Mononuclear cell (primary cell): ENCODE data around the gene LRWD1. TPM values are rescaled to one million over a fixed set of nuclear protein-coding genes. Genes with fewer than 3 reads are reported as not detected.
A peak's percentile ranks its signal among the peaks of the same experiment; 100 is the strongest.

Source experiments
- H3K27me3 ChIP-seq: 2 replicates; pipeline ENCODE4 v1.6.0; 2011; ENCODE audit warnings: low read length, control low read depth; ENCODE audit not compliant: insufficient read depth
- H3K4me1 ChIP-seq: 2 replicates; pipeline ENCODE4 v1.5.1; 2011; ENCODE audit warnings: mild to moderate bottlenecking, low read length, control low read depth; ENCODE audit not compliant: insufficient read depth
- H3K4me3 ChIP-seq: 2 replicates; pipeline ENCODE4 v1.5.1; 2011; ENCODE audit warnings: mild to moderate bottlenecking, low read length, moderate library complexity
- H3K9me3 ChIP-seq: 2 replicates; pipeline ENCODE4 v1.5.1; 2011; ENCODE audit warnings: low read depth, mild to moderate bottlenecking, control low read depth, low read length
- total RNA-seq: library from RNA; depleted of rRNA; stranded (reverse); fragments of >200 nt; gene quantifications from one replicate; pipeline ENCODE4 v1.2.3, GENCODE V29; 2012

LRWD1 gene
- total RNA-seq, 1 donor = 7.0 TPM

DNA sequence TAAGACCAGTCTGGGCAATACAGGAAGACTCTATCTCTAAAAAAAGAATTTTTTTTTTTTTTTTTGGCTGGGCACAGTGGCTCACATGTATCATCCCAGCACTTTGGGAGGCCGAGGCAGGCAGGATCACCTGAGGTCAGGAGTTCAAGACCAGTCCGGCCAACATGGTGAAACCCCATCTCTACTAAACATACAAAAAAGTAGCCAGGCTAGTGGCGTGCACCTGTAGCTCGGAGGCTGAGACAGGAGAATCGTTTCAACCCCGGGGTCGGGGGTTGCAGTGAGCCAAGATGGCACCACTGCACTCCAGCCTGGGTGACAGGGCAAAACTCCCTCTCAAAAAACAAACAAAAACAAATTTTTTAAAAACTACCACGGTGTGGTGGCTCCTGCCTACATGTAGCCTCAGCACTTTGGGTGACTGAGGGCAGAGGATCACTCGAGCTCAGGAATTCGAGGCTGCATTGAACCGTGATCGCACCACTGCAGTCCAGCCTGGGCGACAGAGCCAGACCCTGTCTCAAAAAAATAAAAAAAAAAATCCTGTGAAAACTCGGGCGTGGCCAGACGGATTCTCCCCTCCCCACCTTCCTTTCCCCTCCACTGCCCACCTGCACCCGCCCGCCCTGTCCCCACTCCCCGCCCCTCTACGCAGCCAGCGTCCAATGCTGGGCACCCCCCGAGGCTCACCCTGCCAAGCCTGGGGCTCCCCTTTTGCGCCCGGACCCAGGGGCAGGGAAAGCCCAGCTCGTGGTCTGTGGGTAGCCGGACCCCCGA, 32.2 kb upstream of the LRWD1 start:
- Histone ChIP-seq H3K27me3 (no peaks in the 10 kb centered on the region), H3K4me1 (peaks cover 80% of the 10 kb centered on the region), H3K9me3 (no peaks in the 10 kb centered on the region), H3K4me3 (peak overlapping the region; percentile 70)

DNA sequence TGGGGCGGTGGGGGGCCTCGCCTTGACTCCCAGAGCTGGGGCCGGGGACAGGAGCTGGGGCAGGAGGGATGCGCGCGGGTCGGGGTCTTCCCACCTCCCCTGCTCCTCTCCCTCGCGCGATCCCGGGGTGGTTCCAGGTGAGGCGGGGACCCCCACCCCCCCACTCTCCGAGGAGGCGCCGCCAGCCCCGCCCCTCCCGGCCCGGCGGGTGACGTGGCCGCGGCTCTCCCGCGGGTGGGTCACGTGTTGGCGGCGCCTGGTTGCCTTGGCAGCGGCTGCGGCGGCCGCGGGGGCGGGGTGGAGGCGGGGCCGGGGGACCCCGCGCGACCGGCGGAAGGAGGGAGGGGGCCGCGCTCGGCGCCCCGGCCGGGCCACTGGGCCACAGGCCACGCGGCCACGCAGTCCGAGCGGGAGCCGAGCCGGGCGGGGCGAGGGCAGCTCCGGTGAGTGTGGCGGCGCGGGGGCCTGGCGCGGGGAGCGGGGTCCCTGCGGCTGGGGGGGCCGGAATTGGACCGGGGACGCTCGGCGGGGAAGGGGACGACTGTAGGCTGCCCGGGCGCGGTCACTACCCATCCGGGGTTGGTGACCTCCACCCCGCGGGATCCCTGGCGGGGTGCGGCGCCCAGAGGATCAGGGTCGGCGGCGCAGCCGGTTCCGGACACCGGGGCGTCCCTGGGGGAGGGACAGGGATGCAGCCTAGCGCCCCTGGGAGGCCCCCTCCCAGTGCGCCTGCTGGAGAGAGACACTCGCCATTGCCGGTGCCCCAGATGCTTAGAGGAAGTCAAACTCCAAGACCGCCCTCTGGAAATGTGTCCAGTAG, 31.4 kb upstream of the LRWD1 start, which contains the start of gene ORAI2:
Gene ORAI2 (plus strand): TSS at position 357 of the 820 bp plus-strand sequence. CDS start 5,382 bp downstream, outside the sequence.
- H3K27me3 ChIP-seq = no peaks in the 10 kb centered on the region
- H3K9me3 ChIP-seq = no peaks in the 10 kb centered on the region
- H3K4me3 ChIP-seq = peak within 1 kb of the TSS; percentile 70
- H3K4me1 ChIP-seq = peaks cover 72% of the 10 kb centered on the region

DNA sequence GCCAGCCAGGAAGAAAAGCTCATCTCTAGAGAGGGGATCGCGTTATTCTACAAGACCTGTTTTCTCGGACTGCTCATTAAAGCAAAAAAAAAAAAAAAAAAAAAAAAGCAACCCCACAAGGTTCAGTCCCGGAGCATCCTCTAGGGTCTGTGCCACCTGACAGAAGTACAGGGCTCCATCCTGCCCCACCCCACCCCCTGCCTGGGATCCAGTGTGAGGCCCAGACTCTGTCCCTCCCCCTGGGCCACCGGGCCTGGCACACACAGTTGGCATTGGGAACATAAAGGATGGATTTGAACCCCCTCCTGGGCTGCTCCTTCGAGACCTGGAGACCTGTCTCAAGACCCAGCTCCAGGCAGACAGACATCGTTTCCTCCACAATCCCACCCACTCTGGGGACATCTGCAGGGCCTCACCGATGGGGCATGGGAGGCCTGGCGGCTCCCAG, 30.7 kb upstream of the LRWD1 start:
- Histone ChIP-seq H3K9me3 (no peaks in the 10 kb centered on the region), H3K27me3 (no peaks in the 10 kb centered on the region), H3K4me3 (peak overlapping the region; percentile 70), H3K4me1 (peaks cover 66% of the 10 kb centered on the region)

DNA sequence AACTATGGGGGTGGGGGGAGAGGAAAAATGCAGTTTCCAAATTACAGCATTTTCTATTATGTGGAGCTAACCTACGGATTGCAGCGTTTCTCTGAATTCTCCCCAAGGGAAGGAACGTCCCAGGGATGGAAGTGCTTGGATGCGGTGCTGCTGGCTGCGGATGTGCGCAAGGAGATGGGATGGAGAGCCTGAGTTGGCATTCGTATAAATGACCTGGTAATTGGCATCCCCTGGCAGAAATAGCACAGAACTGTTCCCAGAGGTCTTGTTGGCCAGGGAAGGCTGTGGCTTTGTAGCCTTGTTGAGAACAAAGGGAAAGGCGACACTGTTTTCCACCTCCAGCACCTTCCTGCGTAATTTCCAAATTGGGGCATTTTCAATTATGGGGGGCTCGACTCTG, 28.7 kb upstream of the LRWD1 start:
- peaks cover 55% of the 10 kb centered on the region for H3K4me1 ChIP-seq
- H3K9me3 ChIP-seq = no peaks in the 10 kb centered on the region
- H3K27me3 ChIP-seq = no peaks in the 10 kb centered on the region
- H3K4me3 ChIP-seq = no peak overlapping the region

DNA sequence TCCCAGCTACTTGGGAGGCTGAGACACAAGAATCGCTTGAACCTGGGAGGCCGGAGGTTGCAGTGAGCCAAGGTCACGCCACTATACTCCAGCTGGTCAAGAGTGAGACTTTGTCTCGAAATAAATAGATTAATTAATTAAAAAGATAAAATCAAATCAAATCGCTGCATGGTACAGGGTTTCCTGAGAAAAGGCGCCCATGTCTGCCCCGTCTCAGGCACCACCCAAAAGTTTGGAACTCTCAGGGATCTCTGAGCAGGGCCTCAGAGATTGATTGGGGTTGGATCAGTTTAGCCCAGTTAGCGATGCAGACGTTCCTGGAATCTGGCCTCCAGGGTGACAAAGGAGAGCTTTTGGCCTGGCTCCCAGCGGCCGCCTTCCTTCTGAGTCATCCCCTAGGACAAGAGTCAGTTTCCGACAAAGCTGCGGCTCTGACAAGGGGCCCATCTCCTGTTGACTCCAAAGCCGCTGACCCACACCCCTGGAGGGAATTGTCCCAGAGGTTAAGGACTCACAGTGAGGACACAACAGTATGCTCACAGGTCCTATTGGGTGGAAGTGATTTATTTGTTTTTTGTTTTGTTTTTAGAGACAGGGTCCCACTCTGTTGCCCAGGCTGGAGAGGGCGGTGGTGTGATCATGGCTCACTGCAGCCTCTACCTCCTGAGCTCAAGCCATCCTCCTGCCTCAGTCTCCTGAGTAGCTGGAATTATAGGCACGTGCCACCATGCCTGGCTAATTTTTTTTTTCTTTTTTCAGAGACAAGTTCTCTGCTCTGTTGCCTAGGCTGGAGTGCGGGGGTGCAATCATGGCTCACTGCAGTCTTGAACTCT, 24.6 kb upstream of the LRWD1 start:
- Histone ChIP-seq H3K4me1 (peaks cover 49% of the 10 kb centered on the region), H3K4me3 (no peak overlapping the region), H3K9me3 (no peaks in the 10 kb centered on the region), H3K27me3 (no peaks in the 10 kb centered on the region)

DNA sequence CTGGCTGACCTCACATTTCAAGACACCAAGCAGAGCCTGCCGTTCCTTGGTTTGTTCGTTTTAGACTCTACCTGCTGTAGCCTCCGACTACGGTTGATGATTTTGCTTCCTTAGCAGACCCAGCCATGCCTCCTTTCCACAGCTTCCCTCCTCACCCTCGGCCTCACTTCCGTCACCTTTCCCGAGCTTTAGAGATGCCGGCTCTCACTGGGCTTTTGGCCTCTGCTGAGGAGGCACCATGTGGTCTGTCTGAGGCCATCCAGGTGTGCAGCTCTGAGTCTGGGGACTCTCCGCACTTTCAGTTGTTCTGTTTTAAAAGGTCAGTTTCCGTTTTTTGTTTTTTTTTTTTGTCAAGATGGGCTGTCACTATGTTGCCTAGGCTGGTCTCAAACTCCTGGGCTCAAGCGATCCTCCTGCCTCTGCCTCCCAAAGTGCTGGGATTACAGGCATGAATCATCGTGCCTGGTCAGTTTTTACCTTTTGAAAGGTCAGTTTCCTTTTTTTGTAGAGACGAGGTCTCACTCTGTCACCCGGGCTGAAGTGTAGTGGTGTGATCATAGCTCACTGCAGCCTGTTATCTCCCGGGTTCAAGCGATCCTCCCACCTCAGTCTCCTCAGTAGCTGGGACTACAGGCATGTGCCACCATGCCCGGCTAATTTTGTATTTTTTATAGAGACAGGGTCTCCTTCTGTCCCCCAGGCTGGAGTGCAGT, 19.7 kb upstream of the LRWD1 start:
- H3K27me3 ChIP-seq = no peaks in the 10 kb centered on the region
- H3K4me1 ChIP-seq = peaks cover 36% of the 10 kb centered on the region
- no peaks in the 10 kb centered on the region for H3K9me3 ChIP-seq
- no peak overlapping the region for H3K4me3 ChIP-seq

DNA sequence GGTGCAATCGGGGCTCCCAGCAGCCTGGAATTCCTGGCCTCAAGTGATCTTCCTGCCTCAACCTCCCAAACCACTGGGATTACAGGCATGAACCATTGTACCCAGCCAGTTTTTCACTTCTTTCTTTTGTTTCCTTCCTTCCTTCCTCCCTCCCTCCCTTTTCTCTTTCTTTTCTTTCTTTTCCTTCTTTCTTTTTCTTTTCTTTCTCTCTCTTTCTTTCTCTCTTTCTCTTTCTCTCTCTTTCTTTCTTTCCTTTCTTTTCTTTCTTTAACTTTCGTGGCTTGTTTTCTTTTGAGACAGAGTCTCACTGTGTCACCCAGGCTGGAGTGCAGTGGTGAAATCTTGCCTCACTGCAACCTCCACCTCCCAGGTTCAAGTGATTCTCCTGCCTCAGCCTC, 19.1 kb upstream of the LRWD1 start:
- Histone ChIP-seq H3K9me3 (no peaks in the 10 kb centered on the region), H3K4me1 (peaks cover 31% of the 10 kb centered on the region), H3K27me3 (no peaks in the 10 kb centered on the region), H3K4me3 (no peak overlapping the region)

DNA sequence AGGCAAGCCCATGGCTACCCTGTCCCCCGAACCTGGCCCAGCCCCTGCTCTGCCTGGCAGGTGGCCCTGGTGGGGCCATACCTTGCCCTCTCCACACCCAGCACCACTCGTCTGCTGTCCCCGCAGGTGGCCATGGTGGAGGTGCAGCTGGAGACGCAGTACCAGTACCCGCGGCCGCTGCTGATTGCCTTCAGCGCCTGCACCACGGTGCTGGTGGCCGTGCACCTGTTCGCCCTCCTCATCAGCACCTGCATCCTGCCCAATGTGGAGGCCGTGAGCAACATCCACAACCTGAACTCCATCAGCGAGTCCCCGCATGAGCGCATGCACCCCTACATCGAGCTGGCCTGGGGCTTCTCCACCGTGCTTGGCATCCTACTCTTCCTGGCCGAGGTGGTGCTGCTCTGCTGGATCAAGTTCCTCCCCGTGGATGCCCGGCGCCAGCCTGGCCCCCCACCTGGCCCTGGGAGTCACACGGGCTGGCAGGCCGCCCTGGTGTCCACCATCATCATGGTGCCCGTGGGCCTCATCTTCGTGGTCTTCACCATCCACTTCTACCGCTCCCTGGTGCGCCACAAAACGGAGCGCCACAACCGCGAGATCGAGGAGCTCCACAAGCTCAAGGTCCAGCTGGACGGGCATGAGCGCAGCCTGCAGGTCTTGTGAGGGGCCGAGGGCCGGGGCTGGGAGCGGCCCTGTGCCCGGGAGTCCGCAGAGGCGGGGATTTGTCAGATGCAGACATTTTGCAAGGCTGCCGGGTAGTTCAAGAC, 18.2 kb upstream of the LRWD1 start:
- H3K9me3 ChIP-seq = no peaks in the 10 kb centered on the region
- H3K27me3 ChIP-seq = no peaks in the 10 kb centered on the region
- H3K4me1 ChIP-seq = peaks cover 22% of the 10 kb centered on the region
- no peak overlapping the region for H3K4me3 ChIP-seq

DNA sequence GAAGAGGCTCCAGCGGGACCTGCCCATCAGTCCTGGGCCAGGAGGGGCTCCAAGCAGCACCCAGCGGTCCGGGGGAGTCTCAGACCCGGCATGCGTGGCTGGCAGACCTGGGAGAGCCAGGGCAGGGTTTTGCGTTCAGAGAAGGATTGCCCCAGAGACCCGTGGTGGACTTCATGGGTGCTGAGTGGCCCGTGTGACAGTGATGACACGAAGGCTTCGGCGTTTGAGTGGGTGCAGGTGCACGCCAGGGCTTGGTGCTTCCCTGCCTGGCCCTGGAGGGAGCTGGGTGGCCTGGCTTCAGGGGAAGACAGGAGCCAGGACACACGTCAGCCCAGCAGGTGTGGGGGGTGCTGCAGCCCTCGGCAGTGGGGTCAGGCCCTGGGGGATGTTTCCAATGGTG, 17.5 kb upstream of the LRWD1 start:
- Histone ChIP-seq H3K4me3 (no peak overlapping the region), H3K27me3 (no peaks in the 10 kb centered on the region), H3K4me1 (peaks cover 15% of the 10 kb centered on the region), H3K9me3 (no peaks in the 10 kb centered on the region)

DNA sequence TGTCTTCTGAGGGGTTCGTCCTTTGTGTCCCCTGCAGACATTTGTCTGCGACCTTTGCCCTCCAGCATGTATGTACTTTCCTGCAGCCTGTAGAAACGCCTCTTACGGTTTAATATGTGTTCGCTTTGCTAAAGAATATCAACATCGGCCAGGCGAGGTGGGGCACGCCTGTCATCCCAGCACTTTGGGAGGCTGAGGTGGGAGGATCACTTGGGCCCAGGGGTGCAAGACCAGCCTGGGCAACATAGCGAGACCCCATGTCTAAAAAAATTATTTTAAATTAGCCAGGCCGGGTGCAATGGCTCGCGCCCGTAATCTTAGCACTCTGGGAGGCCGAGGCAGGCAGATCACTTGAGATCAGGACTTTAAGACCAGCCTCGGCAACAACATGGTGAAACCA, 15.6 kb upstream of the LRWD1 start:
- Histone ChIP-seq H3K4me1 (no peaks in the 10 kb centered on the region), H3K9me3 (no peaks in the 10 kb centered on the region), H3K4me3 (no peak overlapping the region), H3K27me3 (no peaks in the 10 kb centered on the region)

DNA sequence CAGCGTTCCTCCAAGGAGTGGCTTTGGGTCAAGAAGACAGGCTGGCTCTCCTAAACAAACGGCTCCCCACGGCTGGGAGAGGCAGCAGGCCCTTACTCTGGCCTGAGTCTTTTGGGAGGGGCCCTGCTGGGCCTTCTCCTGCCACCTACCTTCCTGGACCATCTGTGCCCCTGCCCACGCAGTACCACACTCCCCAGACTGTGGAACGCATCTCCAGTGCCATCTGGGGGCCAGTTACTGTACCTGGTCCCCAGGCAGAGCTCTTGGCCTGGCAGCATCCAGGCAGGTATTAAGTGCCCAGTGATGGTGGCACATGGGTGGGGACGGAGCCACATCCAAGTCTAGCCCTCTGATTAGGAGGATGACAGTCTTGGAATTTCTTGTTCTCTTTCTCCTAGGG, 14.5 kb upstream of the LRWD1 start:
- H3K4me1 ChIP-seq = no peaks in the 10 kb centered on the region
- H3K27me3 ChIP-seq = no peaks in the 10 kb centered on the region
- H3K4me3 ChIP-seq = no peak overlapping the region
- H3K9me3 ChIP-seq = no peaks in the 10 kb centered on the region

DNA sequence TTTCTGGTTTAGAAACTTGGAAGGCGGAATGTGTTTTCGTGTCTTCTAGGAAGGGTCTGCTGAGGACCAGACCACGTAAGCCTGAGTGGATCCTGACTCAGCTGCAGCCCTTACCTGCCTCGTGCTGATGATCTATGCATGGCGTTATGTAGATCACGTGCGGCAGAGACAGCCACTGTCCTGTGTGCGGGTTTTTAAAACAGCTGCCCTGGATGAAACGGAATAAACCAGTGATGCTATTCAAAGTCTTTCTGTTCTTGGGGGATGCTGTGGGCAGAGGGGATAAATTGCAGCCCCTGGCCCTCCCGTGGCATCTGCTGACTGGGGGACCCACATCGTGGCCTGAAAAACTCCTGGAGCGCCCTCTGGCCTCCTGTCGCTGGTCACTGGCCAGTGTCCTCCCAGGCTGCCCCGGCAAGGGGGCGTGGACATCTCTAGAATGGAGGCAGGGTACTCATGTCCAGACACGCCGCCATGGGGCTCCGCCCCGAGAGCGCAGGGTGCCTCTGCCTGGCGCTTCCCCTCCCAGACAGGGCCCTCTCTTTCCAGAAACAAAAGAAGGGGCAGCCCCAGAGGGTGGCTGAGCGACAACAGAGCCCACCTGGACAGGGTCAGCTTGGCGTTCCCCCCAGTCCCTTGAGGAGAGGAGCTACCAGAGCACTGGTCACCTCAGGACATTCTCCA, 13.3 kb upstream of the LRWD1 start:
- H3K4me3 ChIP-seq = no peak overlapping the region
- H3K9me3 ChIP-seq = no peaks in the 10 kb centered on the region
- H3K27me3 ChIP-seq = no peaks in the 10 kb centered on the region
- no peaks in the 10 kb centered on the region for H3K4me1 ChIP-seq

DNA sequence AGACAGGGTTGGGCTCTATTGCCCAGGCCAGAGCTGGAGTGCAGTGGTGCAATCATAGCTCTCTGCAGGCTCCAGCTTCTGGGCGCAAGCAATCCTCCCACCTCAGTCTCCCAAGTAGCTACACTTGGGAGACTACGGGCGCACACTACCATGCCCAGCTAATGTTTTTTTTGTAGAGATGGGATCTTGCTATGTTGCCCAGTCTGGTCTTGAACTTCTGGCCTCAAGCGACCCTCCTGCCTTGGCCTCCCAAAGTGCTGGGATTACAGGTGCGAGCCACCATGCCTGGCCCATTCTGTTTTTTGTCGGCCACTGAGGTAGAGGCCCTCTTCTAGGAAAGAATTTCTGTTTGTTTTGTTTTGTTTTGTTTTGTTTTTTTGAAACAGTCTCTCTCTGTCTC, 12.3 kb upstream of the LRWD1 start:
- no peak overlapping the region for H3K4me3 ChIP-seq
- H3K27me3 ChIP-seq = no peaks in the 10 kb centered on the region
- H3K9me3 ChIP-seq = no peaks in the 10 kb centered on the region
- H3K4me1 ChIP-seq = no peaks in the 10 kb centered on the region
